Panc1 (cell line): Measurements from ENCODE around the gene DENND5B. TPM values are rescaled to one million over a fixed set of nuclear protein-coding genes. Genes with fewer than 3 reads are reported as not detected.

Source experiments
- ATAC-seq: fragments of 200-7000 bp; cut with Tn5 transposase; 2 replicates; pipeline ENCODE4 v1.9.1; 2020; ENCODE audit warnings: mild to moderate bottlenecking, moderate library complexity
- BruUV-seq: library from RNA; stranded (reverse); fragments of 400-500 nt; replicated peaks from 2 replicates; lab custom pipeline; 2021; lab: Mats Ljungman, UMichigan
- CTCF ChIA-PET: fragments of 300-600 bp; sonication (Branson Sonifier 250); formaldehyde crosslinking; loops from one replicate; lab custom pipeline; 2022; ENCODE audit warnings: antibody characterized with exemption; lab: Charles Lee
- POLR2A ChIA-PET: fragments of 300-600 bp; sonication (Branson Sonifier 250); formaldehyde crosslinking; loops from one replicate; lab custom pipeline; 2022; ENCODE audit warnings: antibody characterized with exemption; lab: Charles Lee
- DNase-seq: peaks from one replicate; pipeline ENCODE4 v3.0.0-alpha.2; 2010; ENCODE audit warnings: low read depth, low spot score
- H3K27ac ChIP-seq: 2 replicates; pipeline ENCODE4 v1.5.1; 2011; ENCODE audit warnings: mild to moderate bottlenecking, low read length, inconsistent platforms
- H3K27me3 ChIP-seq: fragments of 200-500 bp; sonication (Bioruptor generic); 2 replicates; pipeline ENCODE4 v1.6.0; 2014; ENCODE audit warnings: low read length, inconsistent platforms; ENCODE audit not compliant: control insufficient read depth, insufficient read depth
- H3K36me3 ChIP-seq: fragments of 200-500 bp; sonication (Bioruptor generic); 2 replicates; pipeline ENCODE4 v1.5.1; 2014; ENCODE audit warnings: inconsistent platforms, mild to moderate bottlenecking, low read length, moderate library complexity; ENCODE audit not compliant: control insufficient read depth, insufficient read depth
- H3K4me1 ChIP-seq: 2 replicates; pipeline ENCODE4 v1.5.1; 2011; ENCODE audit warnings: inconsistent platforms, mild to moderate bottlenecking, low read length, moderate library complexity; ENCODE audit not compliant: control insufficient read depth, insufficient read depth
- H3K4me3 ChIP-seq, 2 experiments: 2 replicates each; pipeline ENCODE4 v1.5.1; 2011 to 2012; ENCODE audit warnings: low read depth in 2 of 2, low read length in 2 of 2, mild to moderate bottlenecking in 2 of 2, inconsistent platforms in 1 of 2, moderate library complexity in 1 of 2
- H3K9me3 ChIP-seq: fragments of 200-500 bp; sonication (Bioruptor generic); 2 replicates; pipeline ENCODE4 v1.5.1; 2014; ENCODE audit warnings: low read depth, mild to moderate bottlenecking, inconsistent platforms, low read length, moderate library complexity; ENCODE audit not compliant: control insufficient read depth, insufficient read depth
- POLR2AphosphoS5 ChIP-seq: IDR thresholded peaks from 2 replicates; pipeline ENCODE4 v1.6.1; 2012; ENCODE audit warnings: mild to moderate bottlenecking, low read depth, low read length, moderate library complexity
- SIN3A ChIP-seq: IDR thresholded peaks from 2 replicates; pipeline ENCODE4 v1.6.1; 2012; ENCODE audit warnings: low read depth, mild to moderate bottlenecking, low read length, moderate library complexity, borderline replicate concordance; ENCODE audit not compliant: insufficient read depth
- TCF7L2 ChIP-seq: IDR thresholded peaks from 2 replicates; pipeline ENCODE4 v1.6.1; 2011; ENCODE audit warnings: mild to moderate bottlenecking, low read depth, low read length, inconsistent platforms
- in situ Hi-C: cut with HindIII; loops from 2 replicates; pipeline ENCODE4 v1.10.0; 2016; ENCODE audit warnings: low sequenced_read_pairs, low pct_unique_long_range_greater_than_20kb
- intact Hi-C: fragments of 100-400 bp; cut with micrococcal nuclease; formaldehyde crosslinking; loops from one replicate; pipeline ENCODE4 v1.10.0; 2022; ENCODE audit not compliant: unreplicated experiment
- total RNA-seq: library from RNA; stranded (reverse); gene quantifications from one replicate; pipeline ENCODE4 v1.2.1, GENCODE V29; 2021; ENCODE audit not compliant: unreplicated experiment
- TF ChIP-seq, protein P1 (sequence below): fragments of 450-650 bp; IDR thresholded peaks from 2 replicates; pipeline ENCODE4 v1.5.1; 2017; ENCODE audit warnings: mild to moderate bottlenecking
- TF ChIP-seq, protein P2 (sequence below), 2 experiments: IDR thresholded peaks; 2 replicates each; pipeline ENCODE4 v1.6.1; 2011 to 2012; ENCODE audit warnings: low read depth in 2 of 2, control low read depth in 1 of 2, low read length in 1 of 2, mild to moderate bottlenecking in 1 of 2, moderate library complexity in 1 of 2; ENCODE audit not compliant: insufficient read depth in 1 of 2

DENND5B gene
- total RNA-seq, 1 experiment from 2014 or later, result 36.8 TPM

DNA sequence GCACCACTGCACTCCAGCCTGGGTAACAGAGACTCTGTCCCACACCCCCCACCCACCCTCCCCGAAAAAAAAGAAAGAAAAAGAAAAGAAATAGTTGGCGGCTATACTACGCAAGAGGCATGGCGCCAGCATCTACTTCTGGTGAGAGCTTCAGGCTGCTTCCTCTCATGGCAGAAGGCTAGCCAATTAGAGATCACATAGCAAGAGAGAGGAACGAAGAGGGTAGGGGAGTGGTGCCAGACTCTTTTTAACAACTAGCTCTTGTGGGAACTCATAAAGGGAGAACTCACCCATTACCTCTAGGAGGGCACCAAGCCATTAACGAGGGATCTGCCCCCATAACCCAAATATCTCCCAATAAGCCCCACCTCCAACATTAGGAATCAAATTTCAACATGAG is 6.2 kb downstream of the DENND5B start:
- in situ Hi-C loops (no loop called here), intact Hi-C loops (loop anchor here (10.0 kb wide), 1 partner anchor 50 kb away; no protein-coding TSS in a partner anchor)
- ChIA-PET POLR2A (no interaction called here), CTCF (no interaction called here)
- ATAC-seq, result no peak
- Histone ChIP-seq H3K4me1 (peaks cover 23% of the 10 kb centered on the region), H3K27me3 (no peaks in the 10 kb centered on the region), H3K9me3 (no peaks in the 10 kb centered on the region), H3K4me3 (no peak overlapping the region), H3K27ac (no peak overlapping the region), H3K36me3 (no peaks in the 10 kb centered on the region)
- DNase-seq, result no peak
- no TSS peak for BruUV-seq
- TF ChIP-seq, protein P1, sequence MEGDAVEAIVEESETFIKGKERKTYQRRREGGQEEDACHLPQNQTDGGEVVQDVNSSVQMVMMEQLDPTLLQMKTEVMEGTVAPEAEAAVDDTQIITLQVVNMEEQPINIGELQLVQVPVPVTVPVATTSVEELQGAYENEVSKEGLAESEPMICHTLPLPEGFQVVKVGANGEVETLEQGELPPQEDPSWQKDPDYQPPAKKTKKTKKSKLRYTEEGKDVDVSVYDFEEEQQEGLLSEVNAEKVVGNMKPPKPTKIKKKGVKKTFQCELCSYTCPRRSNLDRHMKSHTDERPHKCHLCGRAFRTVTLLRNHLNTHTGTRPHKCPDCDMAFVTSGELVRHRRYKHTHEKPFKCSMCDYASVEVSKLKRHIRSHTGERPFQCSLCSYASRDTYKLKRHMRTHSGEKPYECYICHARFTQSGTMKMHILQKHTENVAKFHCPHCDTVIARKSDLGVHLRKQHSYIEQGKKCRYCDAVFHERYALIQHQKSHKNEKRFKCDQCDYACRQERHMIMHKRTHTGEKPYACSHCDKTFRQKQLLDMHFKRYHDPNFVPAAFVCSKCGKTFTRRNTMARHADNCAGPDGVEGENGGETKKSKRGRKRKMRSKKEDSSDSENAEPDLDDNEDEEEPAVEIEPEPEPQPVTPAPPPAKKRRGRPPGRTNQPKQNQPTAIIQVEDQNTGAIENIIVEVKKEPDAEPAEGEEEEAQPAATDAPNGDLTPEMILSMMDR, result no peak
- TF ChIP-seq POLR2AphosphoS5 (no peak), SIN3A (no peak), TCF7L2 (no peak)
- TF ChIP-seq, protein P2, sequence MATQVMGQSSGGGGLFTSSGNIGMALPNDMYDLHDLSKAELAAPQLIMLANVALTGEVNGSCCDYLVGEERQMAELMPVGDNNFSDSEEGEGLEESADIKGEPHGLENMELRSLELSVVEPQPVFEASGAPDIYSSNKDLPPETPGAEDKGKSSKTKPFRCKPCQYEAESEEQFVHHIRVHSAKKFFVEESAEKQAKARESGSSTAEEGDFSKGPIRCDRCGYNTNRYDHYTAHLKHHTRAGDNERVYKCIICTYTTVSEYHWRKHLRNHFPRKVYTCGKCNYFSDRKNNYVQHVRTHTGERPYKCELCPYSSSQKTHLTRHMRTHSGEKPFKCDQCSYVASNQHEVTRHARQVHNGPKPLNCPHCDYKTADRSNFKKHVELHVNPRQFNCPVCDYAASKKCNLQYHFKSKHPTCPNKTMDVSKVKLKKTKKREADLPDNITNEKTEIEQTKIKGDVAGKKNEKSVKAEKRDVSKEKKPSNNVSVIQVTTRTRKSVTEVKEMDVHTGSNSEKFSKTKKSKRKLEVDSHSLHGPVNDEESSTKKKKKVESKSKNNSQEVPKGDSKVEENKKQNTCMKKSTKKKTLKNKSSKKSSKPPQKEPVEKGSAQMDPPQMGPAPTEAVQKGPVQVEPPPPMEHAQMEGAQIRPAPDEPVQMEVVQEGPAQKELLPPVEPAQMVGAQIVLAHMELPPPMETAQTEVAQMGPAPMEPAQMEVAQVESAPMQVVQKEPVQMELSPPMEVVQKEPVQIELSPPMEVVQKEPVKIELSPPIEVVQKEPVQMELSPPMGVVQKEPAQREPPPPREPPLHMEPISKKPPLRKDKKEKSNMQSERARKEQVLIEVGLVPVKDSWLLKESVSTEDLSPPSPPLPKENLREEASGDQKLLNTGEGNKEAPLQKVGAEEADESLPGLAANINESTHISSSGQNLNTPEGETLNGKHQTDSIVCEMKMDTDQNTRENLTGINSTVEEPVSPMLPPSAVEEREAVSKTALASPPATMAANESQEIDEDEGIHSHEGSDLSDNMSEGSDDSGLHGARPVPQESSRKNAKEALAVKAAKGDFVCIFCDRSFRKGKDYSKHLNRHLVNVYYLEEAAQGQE (IDR thresholded peaks at IDR 0.05; ENCODE audit: insufficient read depth in 1 of 2, low read depth in 2 of 2, low read length in 1 of 2), result no peak

DNA sequence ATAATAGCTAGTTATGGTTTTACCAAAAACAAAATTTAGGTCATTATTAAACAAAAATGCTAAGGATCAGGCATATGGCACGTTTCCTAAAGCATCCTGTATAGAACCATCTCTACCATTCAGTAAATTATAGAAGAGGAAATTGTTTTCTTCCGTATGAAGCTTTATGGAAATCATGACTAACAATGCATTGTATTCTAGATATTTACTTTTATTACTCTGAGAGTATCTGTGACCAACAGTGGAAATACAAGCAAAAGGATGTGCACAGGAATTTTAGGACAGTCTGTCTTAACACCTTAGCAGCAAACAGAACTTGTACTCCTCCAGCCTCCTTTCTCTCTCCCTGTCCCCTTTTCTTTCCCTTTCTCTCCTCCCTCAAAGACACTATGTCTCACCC is 7.1 kb downstream of the DENND5B start:
- CTCF ChIA-PET, result no interaction called here
- no peak for DNase-seq
- 0 out of 2 replicates have a peak, but pooled peaks have one; percentile 30 for ATAC-seq
- TF ChIP-seq TCF7L2 (no peak), POLR2AphosphoS5 (no peak), SIN3A (no peak)
- TF ChIP-seq, protein P2 (IDR thresholded peaks at IDR 0.05; ENCODE audit: insufficient read depth in 1 of 2, low read depth in 2 of 2, low read length in 1 of 2), result no peak
- TF ChIP-seq, protein P1, result no peak
- Histone ChIP-seq H3K36me3 (no peaks in the 10 kb centered on the region), H3K4me3 (no peak overlapping the region), H3K9me3 (no peaks in the 10 kb centered on the region), H3K4me1 (peaks cover 17% of the 10 kb centered on the region), H3K27ac (no peak overlapping the region), H3K27me3 (no peaks in the 10 kb centered on the region)
- intact Hi-C loops, result loop anchor here (10.0 kb wide), 1 partner anchor 49 kb away; no protein-coding TSS in a partner anchor
- in situ Hi-C loops, result no loop called here
- POLR2A ChIA-PET, result interaction anchor here (1.0 kb wide), 1 partner anchor 10 kb away, joined by 8 read pairs; no protein-coding TSS in a partner anchor
- no TSS peak for BruUV-seq
